Measurements from ENCODE around the gene TMEM42.
"Not testable (repeated sequence)": the region's sequence is repeated elsewhere in the genome, so short reads cannot be mapped to it uniquely, and the experiment has no call there.

The TMEM42 gene

GRCh38 chr3:44861412-44862225, at the start of gene TMEM42:
TSS of gene TMEM42 (plus strand) at chr3:44861912. CDS start at chr3:44861925, 13 bp downstream.
- DNase-seq (ENCODE audit: low read depth), result peak; percentile 79

- no peak for DNase-seq (ENCODE audit: low read depth)
Observed at GRCh38 chr3:44814751-44815150, 47.0 kb upstream of the TMEM42 start.

GRCh38 chr3:44816334-44816733, 45.4 kb upstream of the TMEM42 start:
- not testable (repeated sequence) for DNase-seq (ENCODE audit: low read depth)

GRCh38 chr3:44821206-44821605, 40.5 kb upstream of the TMEM42 start:
- not testable (repeated sequence) for DNase-seq (ENCODE audit: low read depth)

GRCh38 chr3:44825264-44825925, 36.3 kb upstream of the TMEM42 start:
- DNase-seq (ENCODE audit: low read depth), result no peak

- no peak for DNase-seq (ENCODE audit: low read depth)
Observed at GRCh38 chr3:44827196-44827595, 34.5 kb upstream of the TMEM42 start.

GRCh38 chr3:44831232-44831631, 30.5 kb upstream of the TMEM42 start:
- DNase-seq (ENCODE audit: low read depth), result no peak

GRCh38 chr3:44832032-44832431, 29.7 kb upstream of the TMEM42 start:
- DNase-seq (ENCODE audit: low read depth), result no peak

GRCh38 chr3:44832965-44833364, 28.7 kb upstream of the TMEM42 start:
- DNase-seq (ENCODE audit: low read depth), result no peak

GRCh38 chr3:44833394-44833793, 28.3 kb upstream of the TMEM42 start:
- no peak for DNase-seq (ENCODE audit: low read depth)

- DNase-seq (ENCODE audit: low read depth), result no peak
Observed at GRCh38 chr3:44835684-44836083, 26.0 kb upstream of the TMEM42 start.

- no peak for DNase-seq (ENCODE audit: low read depth)
Observed at GRCh38 chr3:44842376-44842775, 19.3 kb upstream of the TMEM42 start.

- no peak for DNase-seq (ENCODE audit: low read depth)
Observed at GRCh38 chr3:44845528-44846520, 15.9 kb upstream of the TMEM42 start.

- DNase-seq (ENCODE audit: low read depth), result no peak
Observed at GRCh38 chr3:44848634-44849033, 13.1 kb upstream of the TMEM42 start.

- not testable (repeated sequence) for DNase-seq (ENCODE audit: low read depth)
Observed at GRCh38 chr3:44856663-44857062, 5.0 kb upstream of the TMEM42 start.

- DNase-seq (ENCODE audit: low read depth), result no peak
Observed at GRCh38 chr3:44860117-44860516, 1.6 kb upstream of the TMEM42 start.

GRCh38 chr3:44862226-44862637, 520 bp downstream of the TMEM42 start:
- DNase-seq (ENCODE audit: low read depth), result no peak

- DNase-seq (ENCODE audit: low read depth), result no peak
Observed at GRCh38 chr3:44865272-44866035, 3.7 kb downstream of the TMEM42 start.

GRCh38 chr3:44867421-44868111, 5.9 kb downstream of the TMEM42 start:
- DNase-seq (ENCODE audit: low read depth), result no peak

GRCh38 chr3:44870375-44871061, 8.8 kb downstream of the TMEM42 start:
- no peak for DNase-seq (ENCODE audit: low read depth)
